SK-N-SH (cell line): ENCODE data around the gene PPP4C.

Source experiments
- CHD2 ChIP-seq: fragments of 150-350 bp; IDR thresholded peaks from 2 replicates; pipeline ENCODE4 v1.6.1; 2018; ENCODE audit warnings: low read length; ENCODE audit not compliant: partially characterized antibody
- CTCF ChIP-seq: fragments of 200-600 bp; sonication (generic); IDR thresholded peaks from 2 replicates; pipeline ENCODE4 v1.6.1; 2017; ENCODE audit warnings: antibody characterized with exemption, mild to moderate bottlenecking, moderate library complexity
- EZH2phosphoT487 ChIP-seq: fragments of 200-600 bp; sonication (generic); IDR thresholded peaks from 2 replicates; pipeline ENCODE4 v1.6.1; 2017; ENCODE audit warnings: low read depth, mixed run types, mild to moderate bottlenecking, antibody characterized with exemption, moderate library complexity, borderline replicate concordance
- GATA2 ChIP-seq: sonication (generic); formaldehyde crosslinking; IDR thresholded peaks from 2 replicates; pipeline ENCODE4 v1.5.0; 2020; ENCODE audit warnings: mild to moderate bottlenecking, missing genetic modification reagents
- RAD21 ChIP-seq: IDR thresholded peaks from 2 replicates; pipeline ENCODE4 v1.6.1; 2012; ENCODE audit warnings: mild to moderate bottlenecking, low read length
- RCOR1 ChIP-seq: fragments of 150-350 bp; IDR thresholded peaks from 2 replicates; pipeline ENCODE4 v1.6.1; 2017; ENCODE audit warnings: antibody characterized with exemption, low read length
- TAF1 ChIP-seq: IDR thresholded peaks from 2 replicates; pipeline ENCODE4 v1.6.1; 2012; ENCODE audit warnings: low read depth, mild to moderate bottlenecking, low read length, moderate library complexity, borderline replicate concordance
- TEAD4 ChIP-seq: IDR thresholded peaks from 2 replicates; pipeline ENCODE4 v1.4.0; 2012; ENCODE audit warnings: mild to moderate bottlenecking, borderline replicate concordance; ENCODE audit not compliant: insufficient read depth

DNA sequence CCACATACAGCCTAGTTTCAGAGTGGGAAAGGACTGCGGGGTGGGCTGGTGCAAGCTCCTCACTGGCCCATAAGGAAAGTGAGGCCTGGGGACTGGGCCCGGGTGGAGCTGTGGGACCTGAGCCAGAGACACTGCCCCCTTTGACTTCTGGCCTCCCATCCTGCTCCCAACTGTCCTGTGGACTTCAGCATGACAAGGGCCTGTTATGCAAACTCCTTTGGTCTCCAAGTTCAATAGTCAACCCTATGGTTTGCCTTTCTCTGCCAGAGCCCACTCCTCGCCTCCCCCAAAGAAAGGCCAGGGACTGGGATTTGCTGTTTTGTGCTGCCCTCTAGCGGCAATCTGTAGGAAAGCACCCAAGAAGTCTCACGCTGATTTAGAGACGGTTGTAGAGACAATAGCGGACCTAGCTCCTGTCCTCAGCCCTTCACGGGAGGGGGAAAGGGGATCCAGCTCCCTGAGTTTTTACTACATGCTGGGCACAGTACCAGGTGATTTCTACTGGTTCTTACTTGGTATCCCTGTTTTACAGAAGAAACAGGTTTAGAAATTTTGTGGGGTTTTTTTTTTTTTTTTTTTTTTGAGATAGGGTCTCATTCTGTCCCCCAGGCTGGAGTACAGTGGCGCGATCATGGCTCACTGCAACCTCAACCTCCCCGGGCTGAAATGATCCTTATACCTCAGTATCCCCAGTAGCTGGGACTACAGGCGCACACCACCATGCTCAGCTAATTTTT lies 43.5 kb upstream of the PPP4C start:
- TF ChIP-seq RAD21 (peak; percentile 92), GATA2 (CRISPR knock-in tag) (no peak), TAF1 (no peak), TEAD4 (no peak), EZH2phosphoT487 (no peak), CTCF (peak; percentile 90), RCOR1 (no peak), CHD2 (no peak)
